Stimulated activated CD8-positive, alpha-beta memory T cell treated with anti-CD3 and anti-CD28 coated beads, Interleukin-4, amount 100 ng/mL, for 24 hours (primary cell): ENCODE data around the gene NAPA.

Source experiments
- DNase-seq: peaks from one replicate; pipeline ENCODE4 v3.0.0-alpha.2; 2020; ENCODE audit warnings: low read depth

The NAPA gene

DNA sequence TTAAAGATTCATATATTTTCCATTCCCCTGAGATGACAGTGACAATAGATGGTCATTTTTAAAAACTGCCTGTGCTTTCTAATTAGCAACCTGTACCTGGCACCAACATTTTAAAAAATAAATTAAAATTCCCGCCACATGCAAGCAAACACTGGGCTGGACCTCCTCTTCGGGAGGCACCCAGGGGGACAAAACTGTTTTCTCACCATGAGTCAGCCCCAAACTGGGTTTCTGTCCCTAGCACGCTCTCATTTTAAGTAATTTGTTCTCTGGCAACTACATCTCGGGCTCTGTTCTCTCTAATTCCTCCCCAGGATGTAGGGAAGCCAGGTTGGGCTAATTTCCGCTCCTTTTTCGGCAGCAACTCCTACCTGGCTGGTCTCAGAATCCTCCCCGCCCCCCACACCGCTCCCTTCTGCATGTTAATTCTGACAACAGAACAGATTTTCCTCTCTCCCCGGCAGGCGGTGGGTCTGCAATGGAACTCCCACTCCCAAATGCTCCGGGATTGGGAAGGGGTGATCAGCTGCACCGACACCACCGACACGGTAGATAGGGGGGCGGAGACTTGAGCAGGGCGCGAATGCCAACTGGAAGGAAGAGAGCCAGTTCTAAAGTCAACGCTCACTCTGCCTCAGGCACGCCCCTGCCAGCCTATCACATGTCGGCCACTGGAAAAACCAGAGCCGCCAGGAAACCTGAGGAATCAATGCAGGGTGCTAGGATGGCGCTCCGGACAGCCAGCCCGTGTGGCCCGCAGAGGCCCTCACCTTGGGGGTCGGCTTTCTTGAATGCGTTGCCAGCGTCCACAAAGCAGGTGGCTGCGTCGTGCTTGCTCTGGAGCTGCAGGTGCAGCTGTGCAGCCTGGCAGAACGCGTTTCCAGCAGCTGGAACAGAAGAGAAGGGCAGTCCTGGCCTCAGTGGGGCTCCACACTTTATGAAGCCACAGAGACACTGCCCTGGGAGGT, 14.7 kb downstream of the NAPA start:
- no peak for DNase-seq

DNA sequence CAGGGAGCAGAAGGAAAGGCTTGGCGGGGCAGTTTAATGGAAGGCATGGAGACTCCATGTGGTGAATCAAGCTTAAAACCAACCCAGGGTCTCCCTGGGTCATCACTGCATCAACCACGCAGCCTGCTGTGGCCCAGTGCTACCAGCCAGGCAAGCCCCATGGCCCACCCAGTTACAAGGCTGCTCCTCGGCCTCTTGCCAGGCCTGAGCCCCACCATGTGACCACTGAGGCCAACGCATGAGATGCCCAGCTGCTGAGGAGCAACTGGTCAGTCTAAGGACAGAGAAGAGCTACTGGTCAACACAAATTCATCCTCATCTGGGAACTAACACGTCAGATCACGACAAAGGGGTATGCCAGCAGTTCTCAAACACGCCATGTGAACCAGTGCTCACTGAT, 15.5 kb downstream of the NAPA start:
- DNase-seq = no peak

DNA sequence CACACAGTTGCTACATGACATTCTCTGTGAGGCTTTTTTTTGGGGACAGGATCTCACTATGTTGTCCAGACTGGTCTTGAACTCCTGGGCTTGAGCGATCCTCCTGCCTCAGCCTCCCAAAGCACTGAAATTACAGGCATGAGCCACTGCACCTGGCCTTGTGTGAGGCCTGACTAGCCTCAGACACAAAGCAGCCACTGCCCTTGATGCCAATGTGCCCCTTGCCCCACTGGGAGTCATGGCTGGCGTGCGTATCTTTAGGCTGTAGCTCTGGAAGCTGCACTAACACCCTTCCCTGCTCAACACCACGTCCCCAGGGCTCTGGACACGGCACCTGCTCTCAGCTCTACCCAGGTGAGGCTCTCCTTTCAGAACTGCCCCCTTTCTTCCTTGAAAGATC, 16.3 kb downstream of the NAPA start:
- no peak for DNase-seq

DNA sequence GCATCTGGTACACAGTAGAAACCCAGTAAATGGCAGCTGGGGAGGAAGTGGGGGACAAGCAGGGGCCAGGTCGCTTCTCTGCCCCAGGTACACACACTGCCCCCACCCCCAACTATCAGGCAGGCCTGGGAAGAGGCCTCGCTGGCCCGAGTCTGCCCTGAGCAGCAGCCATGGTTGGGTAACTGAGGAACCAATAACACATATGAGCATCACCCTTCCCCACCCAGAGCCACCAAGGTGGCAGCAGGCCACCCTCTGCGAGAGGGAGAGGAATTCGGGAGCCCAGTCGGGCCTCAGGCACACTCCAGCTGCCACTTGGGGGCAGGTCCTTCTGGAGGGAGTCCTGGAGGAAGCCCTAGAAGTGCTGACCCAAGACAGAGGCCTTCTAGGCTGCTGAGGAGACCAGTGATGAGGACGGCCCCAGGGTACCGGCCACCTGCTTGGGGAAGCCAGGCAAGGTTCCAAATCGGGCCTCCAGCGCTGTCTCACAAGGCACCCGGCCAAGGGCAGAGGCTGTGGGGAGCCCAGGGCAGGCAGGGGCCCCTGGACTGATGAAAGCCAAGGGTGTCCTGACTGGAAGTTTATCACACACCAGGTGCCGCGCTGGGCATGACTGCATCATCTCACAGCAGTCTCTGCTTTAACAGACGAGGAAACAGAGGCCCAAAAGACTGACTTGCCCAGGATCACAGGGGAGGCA, 16.9 kb downstream of the NAPA start:
- no peak for DNase-seq

DNA sequence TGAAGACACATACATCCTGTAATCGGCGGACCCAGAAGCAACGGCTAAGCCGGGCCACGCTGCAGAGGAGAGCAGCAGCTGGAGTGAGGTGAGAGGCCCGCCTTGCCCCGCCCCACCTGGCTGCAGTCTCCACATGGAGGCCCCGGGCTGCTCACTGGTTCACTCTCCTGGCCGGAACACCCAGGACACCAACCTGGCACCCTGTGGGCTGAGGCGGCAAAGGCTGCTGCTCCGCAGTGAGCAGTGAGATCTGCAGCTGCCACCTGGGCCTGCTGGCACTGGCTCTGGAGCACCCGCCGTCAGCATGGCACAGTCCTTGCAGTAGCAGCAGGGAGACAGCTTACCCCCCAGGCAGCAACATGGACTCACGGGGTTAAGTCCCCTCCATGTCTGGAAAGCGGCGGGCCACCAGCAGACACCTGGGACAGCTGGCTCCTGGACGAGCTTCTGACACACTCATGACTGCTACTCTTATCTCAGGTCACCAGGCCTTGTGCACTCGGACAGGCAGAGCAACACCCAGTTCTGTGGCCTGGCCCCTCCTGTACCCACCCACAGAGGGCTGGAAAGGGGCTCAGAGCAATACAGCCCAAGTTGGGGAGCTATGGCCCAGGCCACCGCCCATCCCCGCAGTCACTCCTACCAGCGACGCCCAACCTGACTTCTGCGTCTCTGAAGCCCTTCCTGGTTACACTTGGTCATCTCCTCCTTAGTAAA, 17.7 kb downstream of the NAPA start:
- no peak for DNase-seq

DNA sequence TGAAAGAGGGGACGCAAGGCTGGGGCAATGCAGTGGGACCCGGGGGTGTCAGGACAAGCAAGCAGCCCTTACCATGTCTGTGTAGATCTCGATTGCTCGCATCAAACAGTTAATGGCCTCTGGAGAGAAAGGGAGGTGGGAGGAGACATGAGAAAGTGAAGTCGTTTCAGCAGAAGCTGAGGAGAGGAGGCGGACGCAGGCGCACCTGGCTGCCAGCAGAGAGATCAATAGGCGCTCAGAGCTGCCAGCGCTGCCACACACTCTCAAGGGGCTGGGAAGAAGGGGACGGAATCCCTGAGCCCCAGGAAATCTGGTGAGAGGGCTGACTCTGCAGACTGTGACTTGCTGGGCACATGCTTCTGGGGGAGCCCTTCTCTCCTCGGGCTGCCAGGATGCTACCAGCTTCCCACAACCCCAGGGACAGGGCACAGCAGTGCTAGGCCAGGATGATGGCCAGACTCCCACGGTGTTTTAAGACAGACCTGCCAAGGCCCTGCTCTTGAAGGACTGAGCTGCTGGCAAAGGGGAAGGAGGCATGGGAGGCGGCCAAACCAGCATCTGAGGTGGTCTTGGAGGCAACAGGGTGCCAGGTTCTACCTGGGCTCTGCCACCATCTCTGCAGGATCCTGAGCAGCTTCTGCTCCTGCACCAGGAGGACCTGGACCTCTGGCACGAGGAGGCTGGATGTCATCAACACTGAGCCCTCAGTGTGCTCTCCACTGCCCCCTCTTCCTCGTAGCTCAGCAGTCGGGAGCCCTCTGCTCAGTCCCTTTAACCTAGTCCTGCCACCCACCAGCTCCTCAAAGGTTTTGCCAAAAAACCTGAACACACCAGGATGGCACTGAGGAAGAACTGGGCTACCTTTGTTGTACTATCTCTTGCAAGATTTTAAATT, 19.1 kb downstream of the NAPA start:
- no peak for DNase-seq

DNA sequence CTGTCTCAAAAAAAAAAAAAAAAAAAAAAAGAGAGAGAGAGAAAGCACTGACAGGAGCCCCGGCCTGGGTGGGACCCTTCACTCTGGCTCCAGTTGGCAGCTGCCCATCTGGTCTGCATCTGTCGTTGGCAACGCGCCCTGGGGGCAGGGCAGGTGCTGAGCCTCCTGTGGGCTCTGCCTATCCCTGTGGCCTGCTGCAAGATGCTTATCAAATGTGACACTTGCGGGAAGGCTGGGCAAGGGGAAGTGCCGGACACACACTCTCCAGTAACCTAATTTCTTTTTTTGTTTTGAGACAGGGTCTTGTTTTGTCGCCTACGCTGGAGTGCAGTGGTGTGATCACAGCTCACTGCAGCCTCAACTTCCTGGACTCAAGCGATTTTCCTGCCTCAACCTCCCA, 20.1 kb downstream of the NAPA start:
- no peak for DNase-seq

DNA sequence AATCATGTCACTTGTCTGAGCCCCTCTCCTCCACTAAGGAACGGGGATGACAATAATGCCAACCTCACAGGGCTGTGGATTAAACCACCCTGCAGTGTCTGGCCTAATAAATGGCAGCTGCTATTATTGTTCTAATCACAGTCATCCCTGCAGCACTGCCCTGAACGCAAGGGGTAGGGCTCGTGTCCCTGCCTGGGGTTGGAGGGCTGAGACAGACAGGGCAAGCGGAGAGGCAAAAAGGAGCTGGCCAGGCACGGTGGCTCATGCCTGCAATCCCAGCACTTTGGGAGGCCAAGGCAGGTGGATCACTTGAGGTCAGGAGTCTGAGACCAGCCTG, 20.7 kb downstream of the NAPA start:
- no peak for DNase-seq

DNA sequence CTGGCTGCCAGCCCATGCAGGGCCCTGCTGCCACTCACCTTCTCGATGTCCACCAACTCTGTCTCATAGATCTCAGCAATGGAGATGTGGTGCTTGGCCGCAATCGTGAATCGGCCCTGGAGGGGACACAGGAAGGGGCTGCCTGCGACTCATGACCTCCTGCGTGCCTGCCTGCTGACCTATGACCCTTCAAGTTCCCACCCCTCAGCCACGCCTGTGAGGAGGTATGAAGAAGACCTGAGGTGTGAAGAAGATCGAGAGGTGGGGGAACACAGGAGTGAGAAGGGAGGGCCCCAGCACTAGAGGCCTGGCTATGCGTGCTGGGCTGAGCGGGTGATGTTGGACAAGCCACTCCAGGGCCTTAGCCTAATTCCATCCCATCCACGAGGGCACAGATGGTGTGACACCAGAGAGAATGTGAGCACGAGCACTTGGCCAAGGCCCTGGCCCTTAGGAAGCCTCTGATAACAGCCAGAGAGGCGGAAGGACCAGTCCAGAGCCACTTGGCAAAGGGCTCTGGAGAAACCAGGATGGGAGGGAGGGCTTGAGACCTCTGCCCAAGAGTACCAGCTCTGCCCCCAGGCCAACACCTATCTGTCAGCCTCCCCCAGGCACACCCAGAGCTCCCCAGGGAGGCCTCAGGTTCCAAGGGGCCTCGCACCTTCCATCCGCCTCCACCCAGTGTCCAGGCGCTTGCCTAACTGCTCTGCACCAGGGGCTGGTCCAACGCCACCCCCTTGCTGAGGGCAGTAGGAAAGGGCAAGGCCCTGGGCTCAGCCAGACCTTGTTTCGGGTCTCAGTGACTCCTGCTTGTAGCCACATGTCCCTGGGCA, 21.3 kb downstream of the NAPA start:
- DNase-seq = no peak

DNA sequence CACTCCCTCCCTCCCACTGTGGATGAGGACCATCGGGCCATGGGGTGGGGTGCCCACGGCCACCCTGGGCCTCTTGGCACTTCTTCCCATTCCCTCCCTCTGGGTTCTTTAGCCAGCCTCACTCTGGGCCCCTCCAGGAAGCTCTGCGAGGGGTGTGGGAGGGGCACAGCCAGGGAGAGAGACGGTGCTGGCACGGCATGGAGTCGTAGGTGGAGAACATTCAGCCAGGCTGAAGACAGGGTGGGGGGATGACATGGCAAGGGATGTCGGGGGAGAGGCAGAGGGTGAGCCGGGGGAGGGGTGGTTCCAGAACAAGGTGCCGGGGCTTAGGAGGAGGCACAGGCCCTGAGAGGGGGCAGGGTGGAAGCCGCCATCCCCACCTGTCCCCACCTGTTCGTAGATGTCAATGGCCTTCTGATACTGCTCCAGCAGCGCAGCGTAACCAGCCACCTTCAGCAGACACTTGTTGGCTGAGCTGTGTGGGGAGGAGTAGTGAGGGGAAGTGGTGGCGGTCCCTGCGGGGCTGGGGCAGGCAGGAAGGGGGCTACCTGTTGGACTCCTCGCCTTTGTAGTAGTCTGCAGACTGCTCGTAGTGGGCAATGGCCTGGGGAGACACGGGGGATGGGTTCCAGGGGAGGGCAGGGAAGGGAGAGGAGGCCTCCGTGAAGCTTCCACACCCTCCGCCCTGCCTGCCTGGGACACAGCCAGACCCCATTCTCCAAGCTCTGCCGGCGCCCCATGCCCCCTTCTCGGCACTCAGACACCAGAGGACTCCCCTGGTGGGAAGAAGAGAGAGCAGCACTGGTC, 22.1 kb downstream of the NAPA start:
- no peak for DNase-seq

DNA sequence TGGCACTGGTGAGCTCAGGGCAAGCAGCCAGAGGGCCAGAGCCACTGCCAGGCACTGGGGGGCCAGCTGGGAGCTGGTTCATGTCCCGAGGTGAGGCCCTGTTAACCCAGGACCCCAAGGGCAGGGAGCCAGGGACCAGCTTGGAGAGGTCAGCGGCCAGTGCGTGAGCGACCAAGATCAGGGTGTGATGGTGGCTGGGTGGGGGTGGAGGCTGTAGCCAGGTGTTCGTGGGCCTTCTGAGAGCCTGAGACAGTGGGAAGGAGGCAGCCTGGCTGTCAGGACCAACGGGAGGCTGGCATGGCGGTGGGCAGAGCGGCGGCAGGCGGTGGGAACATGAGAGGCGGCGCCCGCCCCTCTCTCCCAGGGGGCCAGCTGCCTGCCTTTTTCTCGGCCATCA, 22.7 kb downstream of the NAPA start:
- DNase-seq = no peak

DNA sequence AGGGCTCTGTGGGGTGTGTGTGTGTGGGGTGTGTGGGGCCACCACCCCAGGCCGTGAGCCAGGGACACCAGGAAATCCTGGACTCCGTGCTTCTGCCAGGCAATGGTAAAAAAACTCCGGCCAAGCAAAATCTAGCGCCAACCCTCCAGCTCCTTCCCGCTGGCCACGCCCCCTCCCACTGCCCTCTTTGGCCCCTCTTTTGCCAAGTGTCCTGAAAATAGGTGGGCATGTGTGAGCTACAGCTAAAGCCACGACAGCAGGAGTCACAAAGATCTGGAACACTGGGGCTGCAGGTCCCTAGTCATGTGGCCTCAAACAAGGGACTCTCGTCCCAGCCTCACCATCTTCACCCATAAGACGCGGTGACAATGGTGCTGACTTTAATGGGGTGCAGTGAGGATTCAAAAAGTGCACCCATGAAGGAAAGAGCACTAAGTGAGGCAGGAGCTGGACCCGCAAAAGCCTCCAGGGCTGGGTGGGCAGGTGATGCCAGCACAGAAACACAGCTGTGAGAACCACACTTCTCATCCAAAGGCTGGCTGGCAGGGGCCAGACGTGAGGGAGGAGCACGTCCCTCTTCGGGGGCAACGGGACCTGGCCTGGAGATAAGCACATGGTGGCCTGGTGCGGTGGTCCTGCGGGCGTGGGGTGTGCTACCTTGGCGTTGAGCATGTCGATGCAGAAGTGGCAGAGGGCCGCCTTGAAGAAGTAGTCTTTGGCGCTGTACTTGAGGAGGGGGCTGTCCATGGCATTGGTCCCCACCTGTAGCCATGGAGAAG, 23.3 kb downstream of the NAPA start:
- DNase-seq = no peak

DNA sequence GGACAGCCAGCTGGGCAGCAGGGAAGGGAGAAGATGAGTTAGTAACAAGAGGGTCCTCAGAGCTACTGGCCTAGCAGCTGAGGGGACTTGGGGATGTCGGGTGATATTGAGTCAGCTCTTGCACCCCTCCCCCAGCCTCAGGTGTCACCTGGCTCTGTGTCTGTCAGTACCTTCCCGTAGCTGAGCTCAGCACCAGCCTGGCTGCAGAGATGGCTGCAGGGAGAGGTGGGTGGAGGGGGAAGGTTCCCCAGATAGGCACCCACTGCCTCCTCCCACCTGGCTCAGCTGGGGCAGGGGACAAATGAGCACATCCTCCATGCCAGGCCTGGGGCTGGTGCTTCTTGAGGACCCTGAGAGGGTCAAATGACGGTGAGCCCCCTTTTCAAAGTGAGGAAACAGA, 24.0 kb downstream of the NAPA start:
- DNase-seq = no peak

DNA sequence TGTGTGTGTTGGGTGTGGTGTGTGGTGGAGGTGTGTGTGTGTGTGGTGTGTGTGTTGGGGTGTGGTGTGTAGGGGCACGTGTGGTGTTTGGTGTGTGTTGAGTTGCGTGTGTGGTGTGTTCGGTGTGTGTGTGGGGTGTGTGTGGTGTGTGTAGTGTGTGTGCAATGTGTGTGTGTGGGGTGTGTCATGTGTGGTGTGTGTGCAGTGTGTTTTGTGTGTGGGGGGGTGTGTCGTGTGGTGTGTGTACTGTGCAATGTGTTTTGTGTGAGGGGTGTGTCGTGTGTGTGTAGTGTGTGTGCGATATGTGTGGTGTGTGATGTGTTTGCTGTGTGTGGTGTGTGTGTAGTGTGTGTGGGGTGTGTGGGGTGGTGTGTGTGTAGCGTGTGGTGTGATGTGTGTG, 24.8 kb downstream of the NAPA start:
- DNase-seq = no peak

DNA sequence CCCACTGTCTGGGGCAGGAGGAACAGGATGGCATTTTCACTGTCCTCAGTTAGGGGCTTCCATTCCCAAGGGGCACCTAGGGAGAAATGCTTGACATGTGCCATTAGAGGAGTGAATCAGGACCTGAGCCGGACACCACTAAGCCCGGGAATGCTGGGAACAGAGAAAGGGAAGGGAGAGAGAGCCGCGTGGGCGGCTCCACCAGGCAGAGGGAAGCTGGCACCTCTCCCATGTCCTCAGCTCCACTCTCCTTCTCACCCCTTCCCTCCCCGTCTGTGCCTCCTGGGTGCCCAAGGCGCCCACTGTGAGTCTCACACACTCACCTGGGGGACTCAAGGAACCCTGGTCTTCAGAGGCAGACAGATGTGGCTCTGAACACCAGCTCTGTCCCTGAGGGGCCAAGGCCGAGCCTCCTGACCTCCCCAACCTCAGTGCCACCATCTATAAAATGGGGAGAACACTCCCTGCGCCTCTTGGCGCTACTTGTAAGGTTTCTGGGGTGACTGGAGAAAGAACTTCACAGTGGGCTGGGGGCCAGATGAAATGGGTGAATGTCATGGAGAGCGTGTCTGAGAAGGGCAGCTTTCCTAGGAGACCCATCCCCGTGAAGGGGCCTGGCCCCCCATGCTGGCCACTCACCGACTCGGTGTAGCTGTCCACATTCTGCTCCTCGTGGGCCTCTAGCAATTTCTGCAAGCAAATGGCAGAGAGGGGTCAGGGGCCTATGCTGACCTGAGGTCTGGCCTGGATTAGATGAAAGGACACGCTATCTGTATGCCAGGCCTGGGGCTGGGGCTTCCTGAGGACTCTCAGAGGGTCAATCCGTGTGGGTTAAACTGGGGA, 25.6 kb downstream of the NAPA start:
- no peak for DNase-seq

DNA sequence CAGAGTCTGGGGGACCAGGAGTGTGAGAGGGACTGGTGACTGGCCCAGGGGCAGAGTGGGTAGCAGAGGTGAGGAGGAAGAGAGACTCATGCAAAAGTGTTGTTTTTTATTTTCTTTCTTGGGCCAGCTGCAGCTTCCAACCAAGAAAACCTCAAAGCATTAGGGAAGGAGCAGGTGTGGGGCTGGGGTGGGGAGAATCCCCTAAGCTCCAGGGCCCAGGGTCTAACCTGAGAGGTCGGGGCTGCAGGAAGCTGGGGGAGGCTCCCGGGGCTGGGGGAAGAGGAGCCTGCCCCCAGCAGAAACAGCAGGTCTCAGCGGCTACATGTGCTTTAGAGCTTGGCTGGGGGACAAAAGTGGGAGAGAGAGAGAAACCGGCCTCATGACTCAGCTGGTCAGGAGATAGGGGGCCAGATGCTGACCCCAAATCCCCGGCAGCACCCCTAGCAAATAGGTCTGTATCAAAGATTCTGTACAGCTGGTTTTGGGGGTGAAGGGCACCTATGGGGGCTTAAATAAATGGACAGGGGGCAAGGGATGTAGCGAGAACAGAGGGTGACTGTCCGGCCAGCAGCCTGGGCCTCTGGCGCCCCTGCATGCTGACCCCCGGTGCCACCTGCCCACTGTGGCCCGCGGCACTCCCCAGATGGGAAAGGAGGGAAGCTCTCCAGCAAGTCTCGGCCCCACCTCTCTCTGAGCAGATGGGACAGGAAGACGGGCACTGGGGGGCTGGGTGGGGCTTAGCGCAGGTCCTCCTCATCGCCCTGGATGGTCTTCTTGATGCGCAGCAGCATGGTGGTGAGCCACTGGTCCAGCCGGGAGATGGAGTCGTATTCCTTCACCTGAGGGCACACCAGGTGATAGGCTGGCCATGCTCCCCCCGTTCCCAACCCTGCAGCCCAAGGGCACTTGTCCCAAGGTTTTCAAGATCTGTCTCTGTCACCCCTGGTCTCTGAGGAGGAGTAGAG, 27.0 kb downstream of the NAPA start:
- no peak for DNase-seq

DNA sequence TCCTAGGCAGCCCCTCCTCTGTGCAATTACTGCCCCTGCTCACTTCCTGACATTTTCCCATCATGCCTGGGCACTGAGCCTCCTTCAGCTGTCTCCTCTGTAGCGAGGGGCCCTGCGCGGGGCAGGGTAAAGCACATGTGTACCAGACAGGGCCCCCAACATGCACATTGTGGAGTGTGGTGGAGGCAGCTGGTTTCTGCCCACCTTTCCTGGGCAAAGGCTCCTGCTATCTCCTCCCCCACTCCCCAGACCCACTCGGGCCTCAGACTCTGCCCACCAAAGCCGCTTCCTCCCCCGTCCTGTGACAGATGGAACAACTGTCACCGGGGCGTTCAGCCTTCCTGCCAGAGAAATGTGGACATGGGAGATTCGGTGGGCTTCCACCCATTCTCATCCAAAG, 28.0 kb downstream of the NAPA start:
- DNase-seq = no peak
